ENCODE results near the gene DAAM1. TPM values are rescaled to one million over a fixed set of nuclear protein-coding genes. Genes with fewer than 3 reads are reported as not detected.

Gene DAAM1
- polyA plus RNA-seq, 3 donors, result 3.2 to 6.3 (median 4.4) TPM

- intact Hi-C loops (cut with micrococcal nuclease), result no loop called here
- Mint-ChIP-seq H3K9me3 (no peaks in the 10 kb centered on the region), H3K27ac (no peak overlapping the region), H3K27me3 (ENCODE audit: low read depth in 3 of 3) (peaks cover 0 to 1% (median 0%) of the 10 kb centered on the region in 3 donors), H3K36me3 (no peaks in the 10 kb centered on the region), H3K4me1 (peaks cover 7% of the 10 kb centered on the region), H3K4me3 (no peak overlapping the region)
- Histone ChIP-seq H4K20me1 (ENCODE audit: insufficient read depth, low read length) (peaks cover 3% of the 10 kb centered on the region), H3K4me1 (ENCODE audit: control insufficient read depth in 1 of 2, insufficient read depth in 2 of 2, low read length in 2 of 2) (no peaks in the 10 kb centered on the region), H2AFZ (ENCODE audit: insufficient read depth, low read depth, low read length, poor library complexity, severe bottlenecking) (no peak overlapping the region), H3K4me2 (replicated peaks; ENCODE audit: extremely low read depth, low read length, poor library complexity, severe bottlenecking) (no peak overlapping the region), H3K9ac (ENCODE audit: insufficient read depth, low read length, poor library complexity, severe bottlenecking) (no peak overlapping the region), H3K4me3 (replicated peaks in 1 of 3; ENCODE audit: low read depth in 2 of 3, low read length in 3 of 3) (no peak overlapping the region), H3K79me2 (ENCODE audit: insufficient read depth, low read length) (no peaks in the 10 kb centered on the region), H3K27ac (ENCODE audit: low read depth in 1 of 2, low read length in 2 of 2) (no peak overlapping the region), H3K36me3 (replicated peaks in 1 of 2; ENCODE audit: control insufficient read depth in 1 of 2, insufficient read depth in 2 of 2, low read length in 2 of 2) (no peaks in the 10 kb centered on the region), H3K9me3 (replicated peaks in 1 of 2; ENCODE audit: control insufficient read depth in 1 of 2, insufficient read depth in 1 of 2, low read length in 2 of 2) (no peaks in the 10 kb centered on the region), H3K27me3 (ENCODE audit: control insufficient read depth in 2 of 2, insufficient read depth in 2 of 2, low read length in 2 of 2) (no peaks in the 10 kb centered on the region)
- WGBS (ENCODE audit: insufficient coverage), result no CpG with 5 or more reads among the region's 3 CpGs
- no peak for DNase-seq
- no peak for TF ChIP-seq CTCF (IDR thresholded peaks at IDR 0.05)
These were observed 26.3 kb downstream of the DAAM1 start for GRCh38 chr14:59214702-59215302.

DNA sequence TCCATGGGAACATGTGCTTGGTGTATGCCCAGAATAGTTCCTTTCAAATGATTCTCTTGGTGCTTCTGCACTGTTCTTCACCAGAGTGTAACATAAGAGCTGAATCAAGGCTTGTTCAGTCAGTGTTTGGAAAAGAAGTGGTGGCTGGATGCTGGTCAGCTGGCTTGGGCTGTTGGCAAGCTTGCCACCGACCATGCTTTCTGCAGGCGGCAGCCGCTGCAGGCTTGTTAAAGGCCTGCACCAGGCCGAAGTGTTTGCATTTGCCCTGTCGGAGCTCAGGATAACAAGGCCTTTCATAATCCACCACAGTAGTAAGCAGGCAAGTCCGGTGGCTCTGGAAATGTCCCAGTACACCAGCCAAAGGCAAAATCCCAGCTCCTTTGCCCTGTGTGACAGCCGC is 26.9 kb downstream of the DAAM1 start:
- no peaks in the 10 kb centered on the region for H3K27me3 ChIP-seq (ENCODE audit: control insufficient read depth in 2 of 2, insufficient read depth in 2 of 2, low read length in 2 of 2)
- H3K4me1 ChIP-seq (ENCODE audit: control insufficient read depth in 1 of 2, insufficient read depth in 2 of 2, low read length in 2 of 2), result no peaks in the 10 kb centered on the region
- Mint-ChIP-seq H3K27me3 (ENCODE audit: low read depth in 3 of 3) (peaks cover 0 to 1% (median 0%) of the 10 kb centered on the region in 3 donors), H3K4me3 (no peak overlapping the region), H3K27ac (peak overlapping the region in 2 of 7 donors; percentile 25 to 42), H3K9me3 (no peaks in the 10 kb centered on the region), H3K4me1 (peaks cover 9% of the 10 kb centered on the region), H3K36me3 (no peaks in the 10 kb centered on the region)
- DNase-seq, result no peak
- H3K4me3 ChIP-seq (replicated peaks in 1 of 3; ENCODE audit: low read depth in 2 of 3, low read length in 3 of 3), result no peak overlapping the region
- intact Hi-C loops (cut with micrococcal nuclease), result no loop called here
- no peak overlapping the region for H3K27ac ChIP-seq (ENCODE audit: low read depth in 1 of 2, low read length in 2 of 2)
- H3K4me2 ChIP-seq (replicated peaks; ENCODE audit: extremely low read depth, low read length, poor library complexity, severe bottlenecking), result no peak overlapping the region
- H3K9me3 ChIP-seq (replicated peaks in 1 of 2; ENCODE audit: control insufficient read depth in 1 of 2, insufficient read depth in 1 of 2, low read length in 2 of 2), result no peaks in the 10 kb centered on the region
- no peak overlapping the region for H3K9ac ChIP-seq (ENCODE audit: insufficient read depth, low read length, poor library complexity, severe bottlenecking)
- H4K20me1 ChIP-seq (ENCODE audit: insufficient read depth, low read length), result peaks cover 3% of the 10 kb centered on the region
- no peaks in the 10 kb centered on the region for H3K36me3 ChIP-seq (replicated peaks in 1 of 2; ENCODE audit: control insufficient read depth in 1 of 2, insufficient read depth in 2 of 2, low read length in 2 of 2)
- H2AFZ ChIP-seq (ENCODE audit: insufficient read depth, low read depth, low read length, poor library complexity, severe bottlenecking), result no peak overlapping the region
- 97% methylated on average over 4 of the region's 7 CpGs for WGBS (ENCODE audit: insufficient coverage)
- TF ChIP-seq CTCF (IDR thresholded peaks at IDR 0.05), result no peak
- no peaks in the 10 kb centered on the region for H3K79me2 ChIP-seq (ENCODE audit: insufficient read depth, low read length)
